Measurements from ENCODE around the gene C1orf167. TPM values are rescaled to one million over a fixed set of nuclear protein-coding genes. Genes with fewer than 3 reads are reported as not detected.

C1orf167 gene
- total RNA-seq, 1 experiment from 2014 or later: 0.39 TPM

DNA sequence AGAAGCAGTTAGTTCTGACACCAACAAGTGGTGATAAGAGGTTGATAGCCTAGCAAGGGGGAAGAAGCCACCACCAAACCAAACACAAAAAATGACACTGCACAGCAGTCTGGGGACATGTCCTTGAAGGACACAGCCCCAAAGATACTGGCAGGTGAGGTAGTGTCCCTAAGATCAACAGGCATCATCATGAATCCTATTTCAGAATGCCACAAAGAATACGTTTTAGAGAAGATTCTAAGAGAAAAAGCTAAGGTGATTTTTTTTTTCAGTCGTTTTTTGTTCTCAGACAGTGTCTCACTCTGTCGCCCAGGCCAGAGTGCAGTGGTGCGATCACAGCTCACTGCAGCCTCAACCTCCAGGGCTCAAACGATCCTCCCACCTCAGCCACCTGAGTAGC lies 24.2 kb downstream of the C1orf167 start:
- Histone ChIP-seq H3K27ac (ENCODE audit: insufficient read length, low read depth, low read length) (no peak overlapping the region), H3K9ac (ENCODE audit: extremely low read depth, insufficient read length, low read length) (no peak overlapping the region), H2BK120ac (ENCODE audit: low read depth, low read length, poor library complexity, severe bottlenecking) (no peak overlapping the region), H3K14ac (ENCODE audit: insufficient read depth, low read length) (no peak overlapping the region), H3K27me3 (ENCODE audit: insufficient read depth, low read length) (no peaks in the 10 kb centered on the region), H2BK20ac (ENCODE audit: low read depth, low read length, poor library complexity, severe bottlenecking) (no peak overlapping the region), H4K20me1 (ENCODE audit: control insufficient read depth, insufficient read depth, insufficient read length) (no peaks in the 10 kb centered on the region), H3K4ac (ENCODE audit: low read depth, low read length) (no peak overlapping the region), H3K23me2 (ENCODE audit: insufficient read length, low read depth, low read length, poor library complexity, severe bottlenecking) (no peaks in the 10 kb centered on the region), H3K4me1 (ENCODE audit: insufficient read depth, low read length) (peaks cover 6% of the 10 kb centered on the region; the same call in 1 of the 2 replicates), H2BK15ac (ENCODE audit: low read depth, low read length) (no peak overlapping the region), H2AK5ac (ENCODE audit: insufficient read length, low read length) (no peak overlapping the region), H2AFZ (ENCODE audit: low read length) (no peak overlapping the region), H3K18ac (ENCODE audit: insufficient read length, low read depth, low read length) (no peak overlapping the region), H4K8ac (replicated peaks; ENCODE audit: insufficient read length, low read depth, low read length) (no peak overlapping the region), H3K4me2 (ENCODE audit: insufficient read depth, insufficient read length, low read length) (no peak overlapping the region), H2BK12ac (ENCODE audit: insufficient read length, low read depth, low read length) (no peak overlapping the region), H2BK5ac (ENCODE audit: insufficient read length, low read length) (no peak overlapping the region), H3T11ph (ENCODE audit: low read length) (no peak overlapping the region), H3K56ac (ENCODE audit: insufficient read length, low read depth, low read length) (no peak overlapping the region), H3K79me2 (ENCODE audit: insufficient read depth, low read length) (no peaks in the 10 kb centered on the region), H3K79me1 (ENCODE audit: insufficient read depth, low read depth, low read length, poor library complexity, severe bottlenecking) (no peaks in the 10 kb centered on the region), H3K23ac (ENCODE audit: insufficient read length, low read depth, low read length) (no peak overlapping the region), H3K9me3 (ENCODE audit: control insufficient read depth, low read depth, low read length) (no peaks in the 10 kb centered on the region), H4K91ac (ENCODE audit: insufficient read length, low read depth, low read length) (no peak overlapping the region), H4K5ac (ENCODE audit: insufficient read length, low read depth, low read length) (no peak overlapping the region)
- Mint-ChIP-seq H3K9me3 (no peaks in the 10 kb centered on the region), H3K27me3 (ENCODE audit: low read depth) (peaks cover 1% of the 10 kb centered on the region; the same call in 1 of the 2 replicates), H3K36me3 (ENCODE audit: insufficient read depth in 1 of 3, low read depth in 3 of 3) (peaks cover 3 to 9% (median 8%) of the 10 kb centered on the region in 3 experiments; a peak in 5 of 7 replicates), H3K4me1 (peaks cover 25 to 34% of the 10 kb centered on the region in 2 experiments), H3K27ac (peak overlapping the region in 1 of 3 experiments; percentile 70; a peak in 1 of 7 replicates), H3K4me3 (no peak overlapping the region; a peak in 1 of 5 replicates)
- no CpG with 5 or more reads among the region's 5 CpGs for WGBS (ENCODE audit: extremely low coverage, insufficient read length, low lambda C conversion rate)
- no peak for DNase-seq
- TF ChIP-seq, protein P1, sequence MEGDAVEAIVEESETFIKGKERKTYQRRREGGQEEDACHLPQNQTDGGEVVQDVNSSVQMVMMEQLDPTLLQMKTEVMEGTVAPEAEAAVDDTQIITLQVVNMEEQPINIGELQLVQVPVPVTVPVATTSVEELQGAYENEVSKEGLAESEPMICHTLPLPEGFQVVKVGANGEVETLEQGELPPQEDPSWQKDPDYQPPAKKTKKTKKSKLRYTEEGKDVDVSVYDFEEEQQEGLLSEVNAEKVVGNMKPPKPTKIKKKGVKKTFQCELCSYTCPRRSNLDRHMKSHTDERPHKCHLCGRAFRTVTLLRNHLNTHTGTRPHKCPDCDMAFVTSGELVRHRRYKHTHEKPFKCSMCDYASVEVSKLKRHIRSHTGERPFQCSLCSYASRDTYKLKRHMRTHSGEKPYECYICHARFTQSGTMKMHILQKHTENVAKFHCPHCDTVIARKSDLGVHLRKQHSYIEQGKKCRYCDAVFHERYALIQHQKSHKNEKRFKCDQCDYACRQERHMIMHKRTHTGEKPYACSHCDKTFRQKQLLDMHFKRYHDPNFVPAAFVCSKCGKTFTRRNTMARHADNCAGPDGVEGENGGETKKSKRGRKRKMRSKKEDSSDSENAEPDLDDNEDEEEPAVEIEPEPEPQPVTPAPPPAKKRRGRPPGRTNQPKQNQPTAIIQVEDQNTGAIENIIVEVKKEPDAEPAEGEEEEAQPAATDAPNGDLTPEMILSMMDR (conservative IDR thresholded peaks at IDR 0.05): no peak
